ENCODE measurements around the gene ZNF423. TPM values are rescaled to one million over a fixed set of nuclear protein-coding genes. Genes with fewer than 3 reads are reported as not detected.

Gene ZNF423
- total RNA-seq, 1 donor from 2014 or later, result 49.8 TPM

GRCh38 chr16:49483651-49484450, 372.1 kb downstream of the ZNF423 start:
- Mint-ChIP-seq H3K36me3 (ENCODE audit: insufficient read depth) (no peaks in the 10 kb centered on the region), H3K4me3 (ENCODE audit: low read depth) (peak overlapping the region; percentile 32), H3K27ac (no peak overlapping the region), H3K9me3 (ENCODE audit: low read depth) (peaks cover 3% of the 10 kb centered on the region), H3K27me3 (peaks cover 22% of the 10 kb centered on the region), H3K4me1 (ENCODE audit: low read depth) (peaks cover 7% of the 10 kb centered on the region)
- no peak for DNase-seq (ENCODE audit: low spot score, unreplicated experiment)
- TF ChIP-seq CTCF (IDR thresholded peaks at IDR 0.05; ENCODE audit: unreplicated experiment), result no peak

- no peak for DNase-seq (ENCODE audit: low spot score, unreplicated experiment)
- H3K4me3 Mint-ChIP-seq (ENCODE audit: low read depth), result no peak overlapping the region
- no peaks in the 10 kb centered on the region for H3K36me3 Mint-ChIP-seq (ENCODE audit: insufficient read depth)
- TF ChIP-seq CTCF (IDR thresholded peaks at IDR 0.05; ENCODE audit: unreplicated experiment), result no peak
- H3K9me3 Mint-ChIP-seq (ENCODE audit: low read depth), result peaks cover 3% of the 10 kb centered on the region
- peaks cover 7% of the 10 kb centered on the region for H3K4me1 Mint-ChIP-seq (ENCODE audit: low read depth)
- H3K27ac Mint-ChIP-seq, result no peak overlapping the region
- H3K27me3 Mint-ChIP-seq, result peaks cover 22% of the 10 kb centered on the region
Measured at GRCh38 chr16:49483251-49483650, 372.7 kb downstream of the ZNF423 start.

- no peak overlapping the region for H3K4me3 Mint-ChIP-seq (ENCODE audit: low read depth)
- no peaks in the 10 kb centered on the region for H3K36me3 Mint-ChIP-seq (ENCODE audit: insufficient read depth)
- H3K4me1 Mint-ChIP-seq (ENCODE audit: low read depth), result peaks cover 7% of the 10 kb centered on the region
- H3K27me3 Mint-ChIP-seq, result peaks cover 22% of the 10 kb centered on the region
- H3K27ac Mint-ChIP-seq, result no peak overlapping the region
- peaks cover 3% of the 10 kb centered on the region for H3K9me3 Mint-ChIP-seq (ENCODE audit: low read depth)
- DNase-seq (ENCODE audit: low spot score, unreplicated experiment), result no peak
- no peak for TF ChIP-seq CTCF (IDR thresholded peaks at IDR 0.05; ENCODE audit: unreplicated experiment)
Measured at GRCh38 chr16:49482690-49483089, 373.2 kb downstream of the ZNF423 start.

GRCh38 chr16:49478616-49479015, 377.3 kb downstream of the ZNF423 start:
- no peak for TF ChIP-seq CTCF (IDR thresholded peaks at IDR 0.05; ENCODE audit: unreplicated experiment)
- Mint-ChIP-seq H3K27me3 (peaks cover 22% of the 10 kb centered on the region), H3K4me1 (ENCODE audit: low read depth) (peaks cover 7% of the 10 kb centered on the region), H3K27ac (no peak overlapping the region), H3K4me3 (ENCODE audit: low read depth) (no peak overlapping the region), H3K36me3 (ENCODE audit: insufficient read depth) (no peaks in the 10 kb centered on the region), H3K9me3 (ENCODE audit: low read depth) (peaks cover 3% of the 10 kb centered on the region)
- no peak for DNase-seq (ENCODE audit: low spot score, unreplicated experiment)

- Mint-ChIP-seq H3K9me3 (ENCODE audit: low read depth) (peaks cover 3% of the 10 kb centered on the region), H3K27ac (no peak overlapping the region), H3K4me3 (ENCODE audit: low read depth) (no peak overlapping the region), H3K27me3 (peaks cover 20% of the 10 kb centered on the region), H3K36me3 (ENCODE audit: insufficient read depth) (no peaks in the 10 kb centered on the region), H3K4me1 (ENCODE audit: low read depth) (peaks cover 7% of the 10 kb centered on the region)
- TF ChIP-seq CTCF (IDR thresholded peaks at IDR 0.05; ENCODE audit: unreplicated experiment), result no peak
- DNase-seq (ENCODE audit: low spot score, unreplicated experiment), result no peak
Measured at GRCh38 chr16:49478107-49478506, 377.8 kb downstream of the ZNF423 start.
